MM.1S (cell line): ENCODE data around the gene SDCBP2.

Experiments
- CTCF ChIP-seq: fragments of 300-600 bp; sonication (generic); IDR thresholded peaks from 2 replicates; pipeline ENCODE4 v1.5.1; 2016; ENCODE audit warnings: antibody characterized with exemption, low read length, mixed read lengths
- EZH2phosphoT487 ChIP-seq: fragments of 300-600 bp; sonication (generic); IDR thresholded peaks from 2 replicates; pipeline ENCODE4 v1.6.1; 2018; ENCODE audit warnings: antibody characterized with exemption, low read length

- no peak for TF ChIP-seq CTCF
- no peak for TF ChIP-seq EZH2phosphoT487
These were observed 9.9 kb upstream of the SDCBP2 start for GRCh38 chr20:1338801-1339200.
